ENCODE results near the gene PALLD.

DNA sequence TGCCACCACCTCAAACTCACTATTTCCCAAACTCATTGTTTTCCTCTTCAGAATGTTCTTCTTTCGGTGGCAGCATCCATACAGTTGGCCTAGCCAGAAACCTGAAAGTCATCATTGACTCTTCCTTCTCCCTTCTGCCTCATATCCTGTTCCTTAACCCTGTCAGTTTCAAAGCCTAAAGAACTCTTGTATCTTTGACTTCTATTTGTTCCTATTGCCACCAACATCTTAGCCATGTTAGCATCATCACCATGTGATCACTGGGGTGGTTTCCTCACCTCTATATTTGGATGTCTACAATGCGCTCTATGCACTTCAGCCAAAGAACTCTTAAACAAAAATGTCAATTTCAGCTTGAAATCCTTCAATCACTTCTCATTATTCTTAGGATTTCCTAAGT is 45.5 kb upstream of the PALLD start:
- no peak for TF ChIP-seq EZH2 (IDR thresholded peaks at IDR 0.05; ENCODE audit: insufficient read depth, poor library complexity, severe bottlenecking)
- TF ChIP-seq EZH2phosphoT487 (IDR thresholded peaks at IDR 0.05; ENCODE audit: insufficient read depth, low read depth) = no peak

All from GM23248 (cell line).